OCI-LY7 (cell line): ENCODE results near the gene B3GLCT. TPM values are rescaled to one million over a fixed set of nuclear protein-coding genes. Genes with fewer than 3 reads are reported as not detected.

Experiments used
- BruUV-seq: library from RNA; stranded (reverse); fragments of 400-500 nt; replicated peaks from 2 replicates; lab custom pipeline; 2021; lab: Mats Ljungman, UMichigan
- CTCF ChIA-PET: fragments of 300-600 bp; sonication (Branson Sonifier 250); formaldehyde crosslinking; loops from one replicate; lab custom pipeline; 2022; ENCODE audit warnings: antibody characterized with exemption; ENCODE audit not compliant: unreplicated experiment; lab: Charles Lee
- POLR2A ChIA-PET: fragments of 300-600 bp; sonication (Branson Sonifier 250); formaldehyde crosslinking; loops from one replicate; lab custom pipeline; 2022; ENCODE audit warnings: antibody characterized with exemption; lab: Charles Lee
- DNase-seq: peaks from one replicate; pipeline ENCODE4 v3.0.0-alpha.2; 2015; ENCODE audit warnings: low spot score
- H2AFZ ChIP-seq: fragments of 200-600 bp; sonication (generic), shearing (Covaris generic); 2 replicates; pipeline ENCODE4 v1.6.1; 2014; ENCODE audit warnings: mild to moderate bottlenecking, antibody characterized with exemption, low read length, moderate library complexity
- H3K27ac ChIP-seq: fragments of 200-600 bp; sonication (generic); 2 replicates; pipeline ENCODE4 v1.5.1; 2014; ENCODE audit warnings: mixed run types, low read depth, mild to moderate bottlenecking, moderate library complexity, low read length, inconsistent platforms; ENCODE audit not compliant: poor library complexity, severe bottlenecking
- H3K36me3 ChIP-seq: fragments of 200-600 bp; sonication (generic); 2 replicates; pipeline ENCODE4 v1.6.1; 2014; ENCODE audit warnings: mild to moderate bottlenecking, antibody characterized with exemption, low read length, moderate library complexity, mixed read lengths; ENCODE audit not compliant: insufficient read depth
- H3K4me1 ChIP-seq: fragments of 200-600 bp; sonication (generic); 2 replicates; pipeline ENCODE4 v1.5.1; 2014; ENCODE audit warnings: mild to moderate bottlenecking, low read length; ENCODE audit not compliant: insufficient read depth, poor library complexity, severe bottlenecking
- H3K4me2 ChIP-seq: fragments of 200-600 bp; sonication (generic); 2 replicates; pipeline ENCODE4 v1.6.1; 2014; ENCODE audit warnings: mild to moderate bottlenecking, low read length
- H3K4me3 ChIP-seq: fragments of 200-600 bp; sonication (generic); 2 replicates; pipeline ENCODE4 v1.5.1; 2014; ENCODE audit warnings: mild to moderate bottlenecking, low read depth, low read length; ENCODE audit not compliant: poor library complexity, severe bottlenecking
- H3K79me2 ChIP-seq: fragments of 200-600 bp; sonication (generic); 2 replicates; pipeline ENCODE4 v1.6.1; 2016; ENCODE audit warnings: low read depth, mild to moderate bottlenecking, low read length, moderate library complexity, mixed read lengths; ENCODE audit not compliant: insufficient read depth
- H3K9me2 ChIP-seq: fragments of 200-600 bp; sonication (generic); 2 replicates; pipeline ENCODE4 v1.6.1; 2016; ENCODE audit warnings: mild to moderate bottlenecking, low read length, mixed read lengths; ENCODE audit not compliant: insufficient read depth
- H3K9me3 ChIP-seq: fragments of 200-600 bp; sonication (generic); 2 replicates; pipeline ENCODE4 v1.6.1; 2014; ENCODE audit warnings: mild to moderate bottlenecking, mixed run types, low read length, mixed read lengths
- H4K20me1 ChIP-seq: fragments of 200-600 bp; sonication (generic); 2 replicates; pipeline ENCODE4 v1.6.1; 2014; ENCODE audit warnings: mild to moderate bottlenecking, antibody characterized with exemption, low read length, moderate library complexity, mixed read lengths; ENCODE audit not compliant: insufficient read depth
- EZH2phosphoT487 ChIP-seq: fragments of 200-600 bp; sonication (generic); IDR thresholded peaks from 2 replicates; pipeline ENCODE4 v1.6.1; 2018; ENCODE audit warnings: low read depth, borderline replicate concordance, mild to moderate bottlenecking, mixed run types, antibody characterized with exemption, low read length, moderate library complexity, mixed read lengths
- intact Hi-C: fragments of 100-400 bp; cut with micrococcal nuclease; formaldehyde crosslinking; loops from one replicate; pipeline ENCODE4 v1.10.0; 2022; ENCODE audit not compliant: unreplicated experiment
- total RNA-seq, 2 experiments: library from RNA; depleted of rRNA in 1 of 2; stranded (reverse); fragments of >200 nt in 1 of 2; shearing (Covaris generic) in 1 of 2; gene quantifications; 2 replicates each; pipeline ENCODE4 v1.2.3, GENCODE V29; 2014 to 2022
- TF ChIP-seq, protein P1 (sequence below): fragments of 200-600 bp; sonication (generic); conservative IDR thresholded peaks from 2 replicates; pipeline ENCODE4 v1.5.1; 2014; ENCODE audit warnings: mild to moderate bottlenecking, antibody characterized with exemption, low read length, moderate library complexity, mixed read lengths

B3GLCT gene
- total RNA-seq, 2 experiments from 2014 or later = 3.7 to 4.3 TPM

DNA sequence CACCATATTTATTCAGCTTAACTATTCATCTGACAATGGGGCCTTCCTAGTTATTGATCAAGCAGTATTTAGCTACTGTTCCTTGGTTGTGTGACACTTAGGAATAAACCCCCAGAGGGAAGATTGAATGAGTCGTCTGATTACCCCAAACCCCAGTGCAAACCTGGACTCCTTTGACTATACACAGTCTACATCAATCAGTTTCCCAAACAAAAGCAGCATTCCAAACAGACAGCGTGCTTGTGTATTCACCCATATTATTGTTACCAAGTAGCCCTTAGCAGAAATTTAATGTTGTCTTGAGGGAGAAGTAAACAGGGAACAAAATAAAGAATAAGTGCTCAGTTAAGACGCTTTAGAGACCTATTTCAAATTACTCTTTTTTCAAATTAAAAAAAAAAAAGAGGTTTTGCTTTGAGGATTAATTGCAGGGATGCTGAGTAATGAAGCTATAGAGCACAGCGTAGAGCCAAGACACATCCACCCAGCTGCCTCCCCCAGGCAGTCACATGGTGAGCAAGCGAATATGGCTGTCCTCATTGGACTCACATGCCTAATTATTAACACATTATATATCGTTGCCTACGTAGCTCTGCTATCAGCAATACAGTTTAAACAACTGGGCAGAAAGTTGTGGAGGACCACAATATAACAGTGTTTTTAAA is 14.7 kb upstream of the B3GLCT start:
- Histone ChIP-seq H2AFZ (no peak overlapping the region), H3K4me3 (no peak overlapping the region), H3K36me3 (no peaks in the 10 kb centered on the region), H3K9me2 (no peaks in the 10 kb centered on the region), H3K9me3 (no peaks in the 10 kb centered on the region), H3K79me2 (no peaks in the 10 kb centered on the region), H3K4me2 (no peak overlapping the region), H3K4me1 (no peaks in the 10 kb centered on the region), H3K27ac (no peak overlapping the region), H4K20me1 (no peaks in the 10 kb centered on the region)
- no peak for TF ChIP-seq EZH2phosphoT487
- TF ChIP-seq, protein P1, sequence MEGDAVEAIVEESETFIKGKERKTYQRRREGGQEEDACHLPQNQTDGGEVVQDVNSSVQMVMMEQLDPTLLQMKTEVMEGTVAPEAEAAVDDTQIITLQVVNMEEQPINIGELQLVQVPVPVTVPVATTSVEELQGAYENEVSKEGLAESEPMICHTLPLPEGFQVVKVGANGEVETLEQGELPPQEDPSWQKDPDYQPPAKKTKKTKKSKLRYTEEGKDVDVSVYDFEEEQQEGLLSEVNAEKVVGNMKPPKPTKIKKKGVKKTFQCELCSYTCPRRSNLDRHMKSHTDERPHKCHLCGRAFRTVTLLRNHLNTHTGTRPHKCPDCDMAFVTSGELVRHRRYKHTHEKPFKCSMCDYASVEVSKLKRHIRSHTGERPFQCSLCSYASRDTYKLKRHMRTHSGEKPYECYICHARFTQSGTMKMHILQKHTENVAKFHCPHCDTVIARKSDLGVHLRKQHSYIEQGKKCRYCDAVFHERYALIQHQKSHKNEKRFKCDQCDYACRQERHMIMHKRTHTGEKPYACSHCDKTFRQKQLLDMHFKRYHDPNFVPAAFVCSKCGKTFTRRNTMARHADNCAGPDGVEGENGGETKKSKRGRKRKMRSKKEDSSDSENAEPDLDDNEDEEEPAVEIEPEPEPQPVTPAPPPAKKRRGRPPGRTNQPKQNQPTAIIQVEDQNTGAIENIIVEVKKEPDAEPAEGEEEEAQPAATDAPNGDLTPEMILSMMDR = no peak
- CTCF ChIA-PET = no interaction called here
- BruUV-seq = no TSS peak
- POLR2A ChIA-PET = interaction anchor here (0.5 to 1.3 kb wide), 3 partner anchors 11 to 135 kb away, joined by 4 to 5 read pairs (median 4); no protein-coding TSS in a partner anchor
- DNase-seq = no peak
- intact Hi-C loops = no loop called here

- Histone ChIP-seq H3K9me2 (no peaks in the 10 kb centered on the region), H3K4me1 (no peaks in the 10 kb centered on the region), H3K36me3 (no peaks in the 10 kb centered on the region), H3K9me3 (no peaks in the 10 kb centered on the region), H2AFZ (no peak overlapping the region), H3K27ac (no peak overlapping the region), H3K4me3 (no peak overlapping the region), H3K4me2 (no peak overlapping the region), H3K79me2 (no peaks in the 10 kb centered on the region), H4K20me1 (no peaks in the 10 kb centered on the region)
- ChIA-PET CTCF (no interaction called here), POLR2A (no interaction called here)
- BruUV-seq = no TSS peak
- intact Hi-C loops = no loop called here
- no peak for TF ChIP-seq EZH2phosphoT487
- TF ChIP-seq, protein P1 = no peak
- no peak for DNase-seq
Measured at GRCh38 chr13:31191748-31192147, 8.0 kb upstream of the B3GLCT start.

DNA sequence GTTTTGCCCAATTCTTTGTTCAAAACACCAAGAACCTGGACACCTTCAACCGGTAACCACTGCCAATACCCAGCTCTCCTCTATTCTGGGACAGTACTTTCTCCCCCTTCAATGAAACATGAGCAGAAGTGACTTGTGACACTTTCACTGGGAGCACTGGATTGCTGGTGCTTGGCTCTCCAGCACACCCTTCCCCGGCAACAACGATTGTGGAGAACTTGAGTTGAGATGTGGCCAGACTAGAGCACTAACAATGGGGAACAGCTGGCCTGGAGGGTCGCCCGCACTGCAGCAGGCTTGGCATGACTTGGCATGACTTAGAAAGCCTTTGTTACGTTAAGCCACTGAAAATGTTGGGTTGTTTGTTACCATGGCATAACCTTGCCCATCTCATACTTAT is 7.5 kb upstream of the B3GLCT start:
- Histone ChIP-seq H3K4me3 (no peak overlapping the region), H3K9me2 (no peaks in the 10 kb centered on the region), H3K4me1 (no peaks in the 10 kb centered on the region), H2AFZ (no peak overlapping the region), H3K9me3 (no peaks in the 10 kb centered on the region), H3K36me3 (no peaks in the 10 kb centered on the region), H3K79me2 (no peaks in the 10 kb centered on the region), H3K27ac (no peak overlapping the region), H4K20me1 (no peaks in the 10 kb centered on the region), H3K4me2 (no peak overlapping the region)
- ChIA-PET POLR2A (no interaction called here), CTCF (no interaction called here)
- no TSS peak for BruUV-seq
- no peak for TF ChIP-seq EZH2phosphoT487
- TF ChIP-seq, protein P1 = no peak
- DNase-seq = no peak
- intact Hi-C loops = no loop called here
